ENCODE data around the gene VMAC. TPM values are rescaled to one million over a fixed set of nuclear protein-coding genes. Genes with fewer than 3 reads are reported as not detected.

Gene VMAC
- total and polyA plus RNA-seq, 12 donors = 1.3 to 5.8 (median 2.5) TPM

- Histone ChIP-seq H3K4me3 (no peak overlapping the region), H3K27me3 (no peaks in the 10 kb centered on the region), H3K27ac (peak overlapping the region in 3 of 10 donors; percentile 20 to 82 (median 68)), H3K4me1 (peaks cover 45 to 100% (median 95%) of the 10 kb centered on the region in 9 donors), H3K36me3 (peaks cover 0 to 11% (median 0%) of the 10 kb centered on the region in 9 donors), H3K9me3 (no peaks in the 10 kb centered on the region)
- intact Hi-C loops (cut with DNase I) = loop anchor here in 1 of 10 donors (10.0 kb wide), 1 partner anchor 612 kb away; the partner anchor contains the start of gene PTPRS
- 78 to 87% methylated on average over 12 of the region's 12 CpGs for WGBS, 2 donors
- DNase-seq (no peak), ATAC-seq (no peak)
- TF ChIP-seq CTCF (IDR thresholded peaks at IDR 0.05) = no peak
These were observed 52.1 kb downstream of the VMAC start for GRCh38 chr19:5956728-5957127.

- ATAC-seq (no peak), DNase-seq (no peak)
- TF ChIP-seq CTCF (IDR thresholded peaks at IDR 0.05) = no peak
- WGBS, 2 donors = 68 to 70% methylated on average over 10 of the region's 10 CpGs
- Histone ChIP-seq H3K4me3 (no peak overlapping the region), H3K27ac (peak overlapping the region in 2 of 10 donors; percentile 20 to 21), H3K27me3 (no peaks in the 10 kb centered on the region), H3K4me1 (peaks cover 45 to 100% (median 95%) of the 10 kb centered on the region in 9 donors), H3K9me3 (no peaks in the 10 kb centered on the region), H3K36me3 (peaks cover 0 to 11% (median 0%) of the 10 kb centered on the region in 9 donors)
- intact Hi-C loops (cut with DNase I) = loop anchor here in 1 of 10 donors (10.0 kb wide), 1 partner anchor 612 kb away; the partner anchor contains the start of gene PTPRS
These were observed 52.5 kb downstream of the VMAC start for GRCh38 chr19:5957170-5957569.

GRCh38 chr19:5958074-5958850, 53.6 kb downstream of the VMAC start:
- no peak overlapping the region for H3K4me3 ChIP-seq
- no peak for DNase-seq
- peak overlapping the region in 4 of 10 donors; percentile 12 to 55 (median 35) for H3K27ac ChIP-seq
- no peak for TF ChIP-seq CTCF (IDR thresholded peaks at IDR 0.05)
- H3K27me3 ChIP-seq = no peaks in the 10 kb centered on the region
- H3K36me3 ChIP-seq = peaks cover 0 to 11% (median 0%) of the 10 kb centered on the region in 9 donors
- no peak for ATAC-seq
- peaks cover 42 to 100% (median 95%) of the 10 kb centered on the region in 9 donors for H3K4me1 ChIP-seq
- WGBS, 2 donors = 88 to 90% methylated on average over 21 of the region's 21 CpGs
- intact Hi-C loops (cut with DNase I) = loop anchor here in 1 of 10 donors (10.0 kb wide), 1 partner anchor 613 kb away; the partner anchor contains the start of gene PTPRS
- no peaks in the 10 kb centered on the region for H3K9me3 ChIP-seq

GRCh38 chr19:5958851-5959122, 54.1 kb downstream of the VMAC start:
- H3K36me3 ChIP-seq = peaks cover 0 to 11% (median 0%) of the 10 kb centered on the region in 9 donors
- no peak overlapping the region for H3K4me3 ChIP-seq
- no peaks in the 10 kb centered on the region for H3K9me3 ChIP-seq
- no peaks in the 10 kb centered on the region for H3K27me3 ChIP-seq
- no peak for DNase-seq
- WGBS, 2 donors = 88 to 89% methylated on average over 10 of the region's 10 CpGs
- TF ChIP-seq CTCF (IDR thresholded peaks at IDR 0.05) = no peak
- intact Hi-C loops (cut with DNase I) = loop anchor here in 1 of 10 donors (10.0 kb wide), 1 partner anchor 614 kb away; the partner anchor contains the start of gene PTPRS
- ATAC-seq = no peak
- H3K4me1 ChIP-seq = peaks cover 39 to 100% (median 91%) of the 10 kb centered on the region in 9 donors
- H3K27ac ChIP-seq = peak overlapping the region in 5 of 10 donors; percentile 17 to 55 (median 52)

All from heart right ventricle (tissue), 16 donors.